ENCODE results near the gene IPO4.

- TF ChIP-seq POLR2A (IDR thresholded peaks at IDR 0.05) (peak; percentile 71 to 74), CTCF (IDR thresholded peaks at IDR 0.05 in 4 of 5, conservative IDR thresholded peaks at IDR 0.05 in 1 of 5) (peak in 1 of 5 experiments; percentile 18)
These were observed 52.6 kb downstream of the IPO4 start, which contains the start of gene PSME1 for GRCh38 chr14:24135834-24136683.
